SW 1271 (cell line): ENCODE measurements around the gene AP2A2.

Source experiments
- DNase-seq, 2 experiments: peaks; one replicate each; lab custom pipeline; 2025; lab: John Stamatoyannopoulos, UW

Gene AP2A2

DNA sequence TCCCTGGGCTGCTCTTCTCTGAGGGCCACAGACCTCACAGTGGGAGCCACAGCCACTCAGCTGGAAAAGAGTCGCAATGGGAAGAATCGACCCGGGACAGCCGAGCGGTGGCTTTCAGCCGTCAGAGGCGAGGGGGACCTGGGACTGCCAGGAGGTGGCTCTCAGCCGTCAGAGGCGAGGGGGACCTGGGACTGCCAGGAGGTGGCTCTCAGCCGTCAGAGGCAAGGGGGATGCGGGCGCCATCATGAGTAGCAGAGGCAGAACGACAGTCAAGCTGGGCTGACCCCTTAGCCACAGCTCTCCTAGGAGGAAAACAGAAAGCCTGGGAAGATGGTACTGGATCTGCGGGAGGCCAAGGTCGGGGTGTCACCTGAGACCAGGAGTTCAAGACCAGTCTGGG lies 134.1 kb downstream of the AP2A2 start:
- no peak for DNase-seq

- DNase-seq: no peak
These were observed 134.7 kb downstream of the AP2A2 start for GRCh38 chr11:1060410-1060809.

GRCh38 chr11:1060852-1061616 lies 135.4 kb downstream of the AP2A2 start:
- DNase-seq: no peak
